HG02938 (cell line): Measurements from ENCODE around the gene MEGF6.
A peak's percentile ranks its signal among the peaks of the same experiment; 100 is the strongest.
"Not testable (repeated sequence)": the region's sequence is repeated elsewhere in the genome, so short reads cannot be mapped to it uniquely, and the experiment has no call there.

Experiments
- ATAC-seq: cut with Tn5 transposase; IDR thresholded peaks from one replicate; pipeline ENCODE4 v1.9.1; 2021; ENCODE audit warnings: mild to moderate bottlenecking, moderate library complexity; ENCODE audit not compliant: unreplicated experiment

The MEGF6 gene

DNA sequence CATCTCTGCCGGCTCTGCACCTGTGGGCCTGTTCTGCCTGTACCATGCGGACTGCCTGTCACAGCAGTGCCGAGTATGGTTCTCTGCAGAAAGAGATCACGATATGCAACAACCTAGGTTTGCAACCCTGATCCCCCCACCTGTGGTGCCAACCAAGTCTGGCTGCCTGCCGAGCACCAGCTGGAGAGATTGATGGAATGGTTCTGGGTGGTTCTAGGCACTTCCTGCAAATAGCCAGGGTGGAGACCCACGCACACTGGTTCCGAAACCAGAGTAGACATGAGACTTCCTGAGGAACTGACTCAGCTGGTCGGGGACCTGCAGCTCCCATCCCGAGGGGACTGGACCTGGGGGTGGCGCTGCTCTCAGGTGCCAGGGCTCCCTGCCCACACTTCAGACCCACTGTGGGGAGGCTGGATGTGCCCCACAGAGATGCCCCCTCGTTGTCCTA is 18.9 kb upstream of the MEGF6 start:
- no peak for ATAC-seq

DNA sequence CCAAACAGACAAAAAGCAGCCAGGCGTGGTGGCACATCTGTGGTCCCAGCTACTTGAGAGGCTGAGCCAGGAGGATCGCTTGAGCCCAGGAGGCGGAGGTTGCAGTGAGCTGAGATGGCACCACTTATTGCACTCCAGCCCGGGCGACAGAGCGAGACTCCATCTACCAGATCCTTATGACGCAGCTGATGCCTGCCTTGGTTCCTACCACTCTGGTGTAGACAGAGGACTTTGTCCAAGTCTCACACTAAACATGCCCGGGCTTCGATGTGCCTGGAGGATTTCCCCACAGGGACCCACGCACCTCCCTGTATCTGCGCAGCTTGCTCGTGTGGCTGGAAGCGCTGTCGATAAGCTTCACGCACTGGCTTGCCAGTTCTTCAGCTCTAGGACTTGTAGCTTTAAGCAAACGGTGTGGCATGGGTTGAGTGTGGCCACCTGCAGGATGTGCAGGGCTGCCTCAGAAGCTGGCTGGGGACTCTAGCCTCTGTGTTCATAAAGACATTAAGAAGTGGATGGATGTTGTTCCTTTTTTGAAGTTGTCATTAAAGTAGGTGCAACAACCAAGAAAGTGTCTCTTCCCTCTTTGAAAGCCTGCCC is 18.4 kb upstream of the MEGF6 start:
- no peak for ATAC-seq

DNA sequence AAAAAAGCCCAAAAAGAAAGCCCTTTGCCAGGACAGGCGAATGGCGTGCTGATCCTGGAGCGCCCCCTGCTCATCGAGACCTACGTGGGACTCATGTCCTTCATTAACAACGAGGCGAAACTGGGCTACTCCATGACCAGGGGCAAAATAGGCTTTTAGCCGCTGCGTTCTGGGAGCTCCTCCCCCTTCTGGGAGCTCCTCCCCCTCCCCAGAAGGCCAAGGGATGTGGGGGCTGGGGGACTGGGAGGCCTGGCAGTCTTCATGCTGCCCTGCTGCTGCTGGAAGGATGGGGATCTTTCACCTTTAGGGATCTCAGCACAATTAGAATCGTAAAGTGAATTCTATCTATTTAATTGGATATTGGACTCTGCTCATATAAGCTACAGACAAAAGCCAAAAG is 17.1 kb upstream of the MEGF6 start:
- no peak for ATAC-seq

DNA sequence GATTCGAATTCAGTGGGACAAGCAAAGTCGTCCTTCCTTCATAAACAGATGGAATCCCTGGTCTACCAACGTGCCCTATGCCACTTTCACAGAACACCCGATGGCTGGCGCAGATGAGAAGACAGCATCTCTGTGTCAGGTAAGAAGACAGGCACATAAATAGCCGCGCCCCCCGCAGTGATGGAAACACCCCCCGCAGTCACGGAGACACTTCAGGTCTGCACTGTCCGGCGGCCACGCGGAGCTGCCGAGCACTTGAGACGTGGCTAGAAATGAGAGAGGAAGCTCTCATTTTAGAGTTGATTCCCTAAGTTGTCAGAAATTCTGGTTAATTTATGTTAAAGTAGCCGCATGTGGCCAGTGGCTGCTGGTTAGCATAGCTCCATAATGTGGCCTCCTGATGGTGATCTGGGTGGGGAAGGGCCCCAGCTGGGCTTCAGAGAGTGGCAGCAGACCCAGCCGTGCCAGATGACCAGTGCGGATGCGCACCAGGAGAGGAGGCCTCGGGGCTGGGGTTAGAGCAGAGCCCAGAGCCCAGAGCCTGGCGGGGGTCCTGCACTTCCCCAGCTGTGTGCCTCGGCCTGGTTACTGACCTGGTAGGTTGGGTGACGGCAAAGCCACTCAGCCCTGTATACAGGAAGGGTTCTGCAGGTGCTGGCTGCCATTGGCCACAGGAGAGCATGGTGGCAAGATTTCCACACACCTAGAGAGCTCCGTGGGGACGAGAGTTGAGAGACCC is 16.4 kb upstream of the MEGF6 start:
- no peak for ATAC-seq

DNA sequence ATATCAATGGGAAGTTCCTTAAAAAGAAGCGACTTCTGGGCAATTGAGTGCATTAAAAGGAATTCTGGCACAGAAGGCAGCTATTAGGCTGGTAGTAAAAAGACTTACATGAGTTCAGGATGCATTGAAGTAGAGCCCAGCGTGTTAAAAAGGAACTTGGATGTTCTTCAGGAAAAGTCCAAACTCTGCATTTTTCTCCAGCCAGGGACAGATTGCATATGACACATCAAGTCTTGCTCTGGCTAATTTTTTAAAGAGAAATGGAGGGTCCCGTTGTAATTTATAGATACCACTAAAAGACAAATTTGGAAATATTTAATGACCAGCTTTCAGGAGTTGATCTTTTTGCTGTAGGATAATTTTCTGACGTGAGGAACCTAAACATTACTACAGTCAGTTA is 14.7 kb upstream of the MEGF6 start:
- ATAC-seq = no peak

DNA sequence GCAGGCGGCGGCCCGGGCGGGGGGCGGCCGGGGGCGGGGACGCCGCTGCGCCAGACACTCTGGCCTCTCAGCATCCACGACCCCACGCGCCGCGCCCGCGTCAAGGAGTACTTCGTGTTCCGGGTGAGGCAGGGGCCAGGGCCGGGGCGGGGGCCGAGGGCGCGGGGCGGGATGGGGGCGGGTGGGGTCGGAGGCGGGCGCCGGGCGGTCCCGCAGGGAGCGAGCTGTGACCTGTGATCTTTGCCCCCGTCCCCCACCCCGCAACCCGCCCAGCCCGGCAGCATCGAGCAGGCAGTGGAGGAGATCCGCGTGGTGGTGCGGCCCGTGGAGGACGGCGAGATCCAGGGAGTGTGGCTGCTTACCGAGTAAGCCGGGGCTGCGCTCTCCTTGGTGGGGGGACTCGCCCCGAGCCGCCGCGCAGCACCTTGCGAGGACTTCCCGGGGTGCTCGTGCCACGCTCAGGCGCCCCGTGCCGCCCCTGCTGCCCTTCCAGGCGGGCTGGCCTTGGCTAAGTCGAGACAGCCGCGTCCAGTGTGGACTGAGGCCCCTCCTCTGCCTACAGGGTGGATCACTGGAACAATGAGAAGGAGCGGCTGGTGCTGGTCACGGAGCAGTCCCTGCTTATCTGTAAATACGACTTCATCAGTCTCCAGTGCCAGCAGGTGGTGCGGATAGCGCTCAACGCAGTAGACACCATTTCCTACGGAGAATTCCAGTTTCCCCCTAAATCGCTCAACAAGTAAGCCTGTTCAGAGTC is 14.0 kb upstream of the MEGF6 start:
- peak; percentile 13 for ATAC-seq

DNA sequence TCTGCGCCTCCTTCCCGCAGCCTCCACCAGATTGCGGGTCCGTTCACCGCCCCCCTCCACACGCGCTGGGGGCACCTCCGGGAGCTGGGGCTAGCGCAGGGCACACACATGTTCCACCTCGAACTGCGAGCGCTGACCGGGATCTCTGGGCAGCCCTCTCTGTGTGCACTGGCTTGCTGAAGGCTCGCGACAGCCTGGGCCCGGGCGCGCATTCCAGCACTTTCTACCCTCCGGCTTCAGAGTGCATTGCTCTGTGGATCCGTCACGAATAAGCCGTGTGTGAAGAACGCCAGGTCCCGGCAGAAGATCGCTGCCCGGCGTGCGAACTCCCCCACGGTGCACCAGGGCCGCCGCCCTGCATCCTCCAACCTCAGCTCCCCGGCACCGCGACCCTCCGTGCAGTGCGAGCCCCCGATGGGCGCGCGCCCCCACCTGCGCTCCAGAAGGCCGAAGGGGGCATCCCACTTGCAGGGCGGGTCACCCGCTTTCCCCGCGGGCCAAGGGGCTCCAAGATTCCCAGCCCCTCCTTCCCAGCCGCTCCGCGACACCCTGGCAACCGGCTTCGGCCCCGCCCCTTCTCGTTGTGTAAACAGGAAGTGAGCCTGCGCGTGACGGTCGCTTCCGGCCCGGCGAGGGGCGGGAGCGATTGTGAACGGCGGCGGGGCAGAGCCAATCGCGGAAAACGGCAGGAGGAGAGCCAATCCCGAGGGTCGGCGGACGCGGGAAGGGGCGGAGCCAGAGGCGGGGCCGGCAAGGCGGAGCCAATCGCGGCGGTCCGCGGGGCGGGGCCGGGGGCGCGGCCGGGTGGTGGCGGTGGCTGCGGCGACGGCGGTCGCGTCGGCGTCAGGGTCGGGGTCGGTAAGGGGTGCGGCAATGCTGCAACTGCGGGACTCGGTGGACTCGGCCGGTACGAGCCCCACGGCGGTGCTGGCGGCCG is 13.2 kb upstream of the MEGF6 start, which contains the start of gene TPRG1L:
Gene TPRG1L, plus strand, starts transcription at position 816 of the 937 bp plus-strand sequence. Its CDS starts 58 bp downstream, at position 874.
- peak; percentile 91 for ATAC-seq

DNA sequence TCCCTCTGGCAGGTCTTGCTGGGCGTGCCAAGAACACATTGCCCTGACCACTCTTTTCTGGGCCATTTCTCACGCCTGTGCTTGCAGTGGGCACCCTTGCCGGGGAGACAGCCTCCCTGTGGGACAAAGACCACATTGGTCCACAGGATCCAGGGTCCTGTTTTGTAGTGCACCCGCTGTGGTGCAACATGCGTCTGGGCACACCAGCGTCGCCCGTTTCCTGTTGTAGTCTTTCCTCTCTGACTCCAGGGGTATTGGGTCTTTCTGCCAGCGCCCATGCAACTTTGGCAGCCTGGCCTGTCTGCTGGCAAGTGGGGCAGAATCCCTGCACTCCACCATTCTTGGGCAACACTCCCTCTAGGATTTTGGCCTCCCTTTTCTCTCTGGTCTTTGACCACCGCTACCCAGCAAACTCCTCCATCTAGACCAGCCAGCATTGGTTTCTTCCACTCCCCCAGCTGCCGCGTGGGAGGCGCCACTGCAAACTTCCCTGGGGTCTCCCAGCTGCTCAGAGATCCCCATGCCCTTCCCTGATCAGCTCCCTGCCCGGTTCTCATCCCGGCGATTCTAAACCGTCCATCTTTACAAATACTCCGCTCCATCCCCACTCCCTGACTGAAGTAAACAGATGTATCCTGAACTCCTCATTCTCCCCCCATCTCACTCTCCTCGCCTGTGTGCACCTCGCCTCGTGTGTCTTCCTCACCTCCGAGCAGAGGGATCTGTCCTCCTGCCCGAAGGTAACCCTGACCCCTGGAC is 12.3 kb upstream of the MEGF6 start:
- peak; percentile 1 for ATAC-seq

DNA sequence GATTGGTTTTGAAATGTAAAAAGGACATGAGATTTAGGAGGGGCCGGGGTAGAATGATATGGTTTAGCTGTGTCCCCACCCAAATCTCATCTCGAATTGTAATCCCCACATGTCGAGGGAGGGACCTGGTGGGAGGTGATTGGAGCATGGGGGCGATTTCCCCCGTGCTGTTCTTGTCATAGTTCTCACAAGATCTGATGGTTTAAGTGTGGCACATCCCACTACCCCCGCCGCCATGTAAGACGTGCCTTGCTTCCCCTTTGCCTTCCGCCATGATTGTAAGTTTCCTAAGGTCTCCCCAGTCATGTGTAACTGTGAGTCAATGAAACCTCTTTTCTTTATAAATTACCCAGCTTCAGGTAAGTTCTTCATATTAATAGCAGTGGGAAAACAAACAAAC is 10.8 kb upstream of the MEGF6 start:
- ATAC-seq = not testable (repeated sequence)

DNA sequence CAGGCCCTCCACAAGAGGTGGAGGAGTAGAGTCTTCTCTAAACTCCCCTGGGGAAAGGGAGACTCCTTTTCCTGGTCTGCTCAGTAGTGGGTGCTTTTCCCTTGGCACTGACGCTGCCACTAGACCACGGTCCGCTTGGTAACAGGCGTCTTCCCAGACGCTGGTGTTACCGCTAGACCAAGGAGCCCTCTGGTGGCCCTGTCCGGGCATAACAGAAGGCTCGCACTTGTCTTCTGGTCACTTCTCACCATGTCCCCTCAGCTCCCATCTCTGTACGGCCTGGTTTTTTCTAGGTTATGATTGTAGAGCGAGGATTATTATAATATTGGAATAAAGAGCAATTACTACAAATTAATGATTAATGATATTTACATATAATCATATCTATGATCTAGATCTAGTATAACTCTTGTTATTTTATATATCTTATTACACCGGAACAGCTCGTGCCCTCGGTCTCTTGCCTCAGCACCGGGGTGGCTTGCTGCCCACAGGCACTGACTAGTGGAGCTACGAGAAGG is 9.9 kb upstream of the MEGF6 start:
- not testable (repeated sequence) for ATAC-seq

DNA sequence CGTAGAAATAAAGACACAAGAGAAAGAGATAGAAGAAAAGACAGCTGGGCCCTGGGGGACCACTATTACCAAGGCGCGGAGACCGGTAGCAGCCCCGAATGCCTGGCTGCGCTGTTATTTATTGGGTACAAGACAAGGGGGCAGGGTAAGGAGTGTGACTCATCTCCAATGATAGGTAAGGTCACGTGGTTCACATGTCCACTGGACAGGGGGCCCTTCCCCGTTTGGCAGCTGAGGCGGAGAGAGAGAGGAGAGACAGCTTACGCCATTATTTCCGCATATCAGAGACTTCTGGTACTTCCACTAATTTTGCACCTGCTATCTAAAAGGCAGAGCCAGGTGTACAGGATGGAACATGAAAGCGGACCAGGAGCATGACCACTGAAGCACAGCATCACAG is 9.4 kb upstream of the MEGF6 start:
- ATAC-seq = no peak

DNA sequence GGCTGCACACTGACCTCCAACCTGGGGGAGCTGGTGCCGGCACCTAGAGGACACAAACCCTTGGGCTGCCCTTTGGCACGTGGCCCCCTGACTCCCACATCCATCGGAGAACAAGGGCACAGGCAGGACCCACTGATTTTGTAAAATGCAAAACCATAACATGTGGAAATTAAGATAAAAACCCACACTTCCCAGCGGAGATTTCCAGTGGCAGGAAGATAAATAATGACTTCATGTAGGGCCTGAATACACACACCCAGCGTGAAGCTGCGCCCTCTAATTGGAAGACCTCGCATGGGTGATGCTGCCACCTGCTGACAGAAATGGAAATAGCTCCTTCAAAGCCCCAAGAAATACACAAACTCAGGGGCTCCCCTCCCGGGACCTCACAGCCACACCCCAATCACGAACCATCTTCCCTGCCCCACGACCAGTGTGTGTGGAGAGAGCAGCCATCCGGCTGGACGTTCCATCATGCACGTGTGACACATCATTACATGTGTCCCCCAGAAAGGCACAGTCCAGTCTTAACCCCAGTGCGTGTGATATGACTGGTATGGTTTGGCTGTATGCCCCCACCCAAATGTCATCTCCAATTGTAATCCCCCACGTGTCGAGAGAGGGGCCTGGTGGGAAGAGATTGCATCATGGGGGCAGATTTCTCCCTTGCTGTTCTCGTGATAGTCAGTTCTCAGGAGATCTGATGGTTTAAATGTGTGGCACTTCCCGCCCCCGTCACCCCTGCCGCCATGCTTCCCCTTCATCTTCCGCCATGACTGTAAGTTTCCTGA is 7.8 kb upstream of the MEGF6 start:
- no peak for ATAC-seq

DNA sequence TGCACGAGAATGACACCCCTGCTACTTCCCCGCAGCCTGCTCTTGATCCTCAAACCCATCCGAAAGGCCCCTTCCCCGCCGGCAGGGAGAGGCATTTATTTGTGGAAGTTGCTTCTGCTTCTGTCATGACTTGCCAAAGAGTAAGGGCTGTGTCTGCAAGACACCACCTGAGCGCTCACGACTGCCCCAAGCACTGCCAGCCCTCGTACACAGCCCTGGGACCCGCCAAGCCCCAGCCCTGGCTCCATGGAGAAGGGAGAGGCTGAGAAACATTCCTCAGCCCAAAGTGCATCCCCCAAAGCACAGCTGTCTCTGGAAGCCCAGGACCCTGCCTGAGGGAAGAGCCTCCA is 7.2 kb upstream of the MEGF6 start:
- no peak for ATAC-seq

DNA sequence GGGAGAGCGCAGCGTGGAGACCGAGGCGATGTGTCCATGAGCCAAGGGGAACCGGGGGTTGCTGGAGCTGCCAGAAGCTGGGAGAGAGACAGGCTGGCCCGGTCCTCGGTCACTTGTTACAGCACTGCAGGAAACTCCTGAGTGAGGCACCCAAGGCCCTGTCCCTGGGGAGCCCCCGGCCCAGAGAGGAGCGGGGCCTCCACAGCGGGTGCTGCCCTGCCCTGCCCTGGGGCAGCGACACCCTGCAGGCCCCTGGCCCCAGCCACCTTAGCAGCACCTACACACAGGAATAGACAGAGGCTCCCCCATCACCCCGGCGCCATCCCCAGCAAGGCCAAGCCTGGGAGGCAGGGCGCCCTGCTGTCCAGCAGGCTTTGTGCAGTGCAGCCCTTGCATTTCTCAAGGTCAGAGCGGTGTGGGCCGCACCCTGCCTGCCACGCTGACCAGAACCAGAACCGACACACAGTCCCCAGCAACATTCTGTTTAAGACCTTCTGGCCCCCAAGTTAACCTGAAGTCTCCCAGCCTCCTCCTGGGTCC is 6.6 kb upstream of the MEGF6 start:
- ATAC-seq = no peak

DNA sequence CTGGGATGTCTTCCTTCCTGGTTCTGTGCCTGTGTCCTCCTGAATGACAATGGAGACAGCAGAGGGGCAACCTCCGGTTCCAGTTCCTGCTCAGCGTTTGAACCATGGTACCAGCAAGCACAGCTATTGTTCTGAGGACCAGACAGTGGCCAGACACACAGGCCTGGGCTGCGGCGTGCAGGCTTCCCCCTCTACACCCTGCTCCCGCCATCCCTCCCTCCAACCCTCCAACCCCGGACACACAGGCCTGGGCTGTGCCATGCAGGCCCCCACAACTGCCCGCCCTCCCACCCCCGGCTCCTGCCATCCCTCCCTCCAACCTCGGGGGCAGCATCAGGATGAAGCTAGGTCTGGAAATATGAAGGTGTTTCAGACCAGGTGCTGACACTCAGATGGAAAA is 5.6 kb upstream of the MEGF6 start:
- ATAC-seq = no peak

DNA sequence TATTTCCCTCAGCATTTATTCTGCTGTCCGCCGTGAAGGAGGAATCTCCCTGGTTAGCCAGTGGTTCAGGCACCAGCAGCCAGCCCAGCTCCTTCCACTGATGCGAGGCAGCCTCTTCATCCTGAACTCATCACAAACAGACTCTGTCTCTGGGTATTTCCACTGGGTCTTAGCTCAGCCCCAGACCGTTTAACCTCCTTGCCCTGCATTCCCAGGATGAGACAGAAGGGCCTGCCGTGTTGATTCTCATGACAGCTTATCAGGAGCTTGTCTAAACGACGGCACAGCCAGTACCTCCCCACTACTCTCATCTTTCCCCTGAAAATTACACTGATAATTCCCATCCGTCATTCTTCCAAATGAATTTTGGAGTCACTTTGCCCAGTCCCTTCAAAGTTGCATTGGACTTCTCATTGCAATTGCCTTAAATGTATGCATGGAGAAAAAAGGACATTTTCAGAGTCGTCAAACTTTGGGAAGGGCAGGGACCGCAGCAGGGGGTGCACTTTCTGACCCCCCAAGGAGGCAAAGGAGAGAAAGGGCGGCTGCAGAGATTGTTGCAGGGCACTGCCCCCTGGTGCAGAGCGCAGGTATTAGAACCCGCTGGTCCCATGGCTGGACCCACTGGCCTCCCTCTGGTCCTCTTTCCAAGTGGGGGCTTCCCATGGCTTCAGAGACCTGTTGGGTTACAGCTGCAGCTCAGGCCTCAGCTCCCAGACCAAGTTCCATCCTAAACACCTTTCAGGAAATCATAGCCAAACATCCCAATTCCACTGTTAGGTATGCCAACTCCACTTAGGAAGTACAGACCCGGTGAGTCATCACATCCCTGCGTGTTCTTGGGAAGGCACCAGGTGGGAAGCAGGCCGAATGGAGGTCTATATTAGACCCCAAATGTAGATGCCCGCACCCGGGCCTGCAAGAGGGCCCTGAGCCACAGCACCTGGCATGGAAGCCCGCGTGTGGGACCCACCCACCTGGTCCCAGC is 3.7 kb upstream of the MEGF6 start:
- ATAC-seq = no peak

DNA sequence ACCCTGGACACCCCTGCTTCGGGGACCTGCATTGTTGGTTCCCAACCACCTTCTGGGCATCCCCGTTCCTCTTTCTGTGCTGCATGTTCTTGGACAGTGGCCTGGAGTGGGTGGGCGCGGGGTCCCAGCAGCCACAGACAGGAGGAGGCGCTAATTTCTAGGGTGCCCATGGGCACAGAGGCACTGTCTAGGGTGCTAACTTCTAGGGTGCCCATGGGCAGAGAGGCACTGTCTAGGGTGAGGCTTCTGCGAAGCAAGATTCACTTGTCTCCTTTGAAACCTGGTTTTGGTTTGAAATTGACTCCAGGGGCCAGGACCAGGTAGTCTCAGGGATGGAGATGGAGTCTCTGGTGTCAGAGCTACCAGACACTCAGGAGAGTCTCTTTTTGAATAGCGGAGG is 815 bp upstream of the MEGF6 start:
- ATAC-seq = no peak
